GM19463 (cell line): ENCODE data around the gene CHIC2.

Experiments used
- ATAC-seq: cut with Tn5 transposase; IDR thresholded peaks from one replicate; pipeline ENCODE4 v1.9.1; 2021; ENCODE audit warnings: mild to moderate bottlenecking, moderate library complexity; ENCODE audit not compliant: unreplicated experiment

The CHIC2 gene

DNA sequence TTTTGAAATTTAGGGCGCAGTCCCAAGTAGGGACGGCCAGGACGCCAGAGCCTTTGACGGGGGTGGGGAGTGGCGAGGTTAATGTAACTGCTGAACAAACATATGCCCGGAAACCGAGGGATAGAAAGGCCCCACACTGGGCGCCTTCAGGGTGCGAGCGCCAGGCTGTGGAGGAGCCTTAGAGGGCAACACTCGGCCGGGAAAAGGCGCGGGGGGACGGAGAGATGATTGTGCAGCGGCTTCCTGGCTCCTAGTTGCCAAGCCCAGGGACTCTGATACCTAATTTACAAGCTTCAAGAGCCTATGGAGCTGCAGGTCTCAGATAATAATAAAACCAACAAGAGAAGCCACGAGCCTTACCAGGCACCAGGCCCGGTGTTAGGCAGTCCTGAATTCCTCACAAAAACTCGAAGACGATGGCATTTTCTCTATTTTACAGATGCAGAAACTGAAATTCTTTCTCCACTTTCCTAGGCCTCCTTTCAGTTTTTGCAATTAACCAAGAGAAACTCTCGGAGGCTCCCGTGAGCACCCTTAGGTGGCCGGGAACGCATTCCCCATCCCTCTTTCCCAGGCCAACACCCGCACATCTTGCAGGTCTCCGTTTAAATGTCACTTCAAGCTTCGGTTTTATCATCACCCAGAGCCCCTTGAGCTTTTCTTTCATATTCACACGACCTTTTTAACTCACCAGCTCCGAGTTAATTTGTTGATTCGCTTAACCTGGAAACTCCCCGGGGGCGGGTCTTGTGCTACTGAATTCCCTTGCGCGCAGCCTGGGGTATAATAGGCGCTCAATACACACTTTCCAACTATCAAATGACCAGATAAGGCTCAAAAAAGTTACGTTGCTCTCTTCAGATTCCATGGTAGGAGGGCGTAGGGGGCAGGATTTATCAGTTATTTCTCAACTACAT is 29.2 kb upstream of the CHIC2 start:
- no peak for ATAC-seq

DNA sequence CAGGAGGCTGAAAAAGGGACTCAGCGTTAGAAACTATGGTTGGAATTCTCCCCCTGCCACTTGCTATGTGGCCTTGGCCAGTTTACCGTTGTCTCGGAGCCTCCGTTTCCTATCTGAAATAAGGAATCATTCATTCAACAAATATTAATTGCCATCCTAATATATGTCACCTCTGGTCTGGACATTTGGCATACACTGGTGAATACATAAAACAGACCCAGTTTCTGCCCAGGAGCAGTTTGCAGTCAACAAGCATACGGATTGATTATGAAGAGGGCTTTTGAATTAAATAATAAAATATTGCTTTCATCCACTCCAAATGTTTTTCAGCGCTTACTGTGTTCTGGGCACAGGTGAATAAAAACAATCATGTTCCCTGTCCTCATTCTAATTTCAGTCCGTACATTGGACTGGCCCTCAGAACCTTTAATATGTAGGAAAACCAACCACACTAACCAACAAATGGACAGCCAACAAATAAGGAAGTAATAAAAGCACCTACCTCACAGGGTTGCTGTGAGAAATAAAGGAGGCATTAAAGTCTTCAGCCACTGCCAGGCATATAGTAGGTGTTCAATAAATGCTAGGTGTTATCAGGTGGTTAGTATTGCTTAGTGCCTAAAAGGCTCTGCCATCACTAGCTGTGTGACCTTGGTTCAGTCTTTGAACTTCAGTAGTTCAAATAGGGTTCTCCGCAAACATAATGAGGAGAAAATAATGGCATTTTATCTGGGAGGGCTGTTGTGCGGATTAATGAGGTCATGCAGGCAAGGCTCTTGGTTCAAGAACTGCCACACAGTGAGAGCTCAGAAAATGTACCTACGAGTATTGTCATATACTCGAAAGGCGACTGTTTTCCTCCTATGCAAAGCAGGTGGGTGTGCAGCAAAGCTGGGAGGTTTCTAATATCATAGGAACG is 28.3 kb upstream of the CHIC2 start:
- ATAC-seq, result no peak

GRCh38 chr4:54091637-54092404 is 27.4 kb upstream of the CHIC2 start:
- peak; percentile 77 for ATAC-seq

DNA sequence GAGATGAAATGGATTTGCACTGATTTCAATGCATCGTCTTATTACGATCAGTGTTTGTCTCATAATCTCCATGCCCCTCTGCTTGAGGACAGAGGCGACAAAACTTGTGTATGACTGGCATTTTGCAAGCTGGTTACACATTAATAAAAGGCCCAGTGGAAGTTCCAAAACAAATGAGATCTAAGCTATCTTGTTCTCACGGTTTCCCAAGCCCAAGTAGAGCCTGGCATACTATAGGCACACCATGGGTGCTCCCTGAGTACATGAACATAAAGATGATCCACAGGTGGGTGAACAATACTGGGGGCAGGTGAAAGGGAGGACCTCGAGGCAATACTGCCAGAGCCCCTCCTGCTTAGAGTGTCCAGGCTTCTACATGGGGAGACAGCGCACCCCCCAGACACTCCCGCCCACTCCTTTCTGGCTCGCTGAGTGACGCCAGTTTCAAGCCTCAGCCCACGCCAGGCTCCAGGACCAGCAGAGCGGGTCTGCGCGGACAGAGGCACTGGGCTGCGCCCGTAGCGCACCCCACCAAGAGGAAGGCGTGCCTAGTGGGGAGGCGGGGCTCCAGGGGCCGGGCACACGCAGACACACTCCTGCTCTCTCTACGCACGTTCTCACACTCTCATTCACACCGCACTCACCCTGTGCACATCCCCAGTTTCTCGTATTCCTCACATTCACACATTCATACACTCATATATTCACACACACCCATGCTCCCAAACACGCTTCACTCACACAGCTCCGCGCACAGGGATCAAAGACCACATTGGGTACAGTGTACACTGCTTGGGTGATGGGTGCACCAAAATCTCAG is 26.6 kb upstream of the CHIC2 start:
- ATAC-seq, result peak; percentile 54

- no peak for ATAC-seq
Measured at GRCh38 chr4:54090404-54090803, 26.0 kb upstream of the CHIC2 start.

GRCh38 chr4:54089875-54090274 is 25.5 kb upstream of the CHIC2 start:
- ATAC-seq, result no peak

DNA sequence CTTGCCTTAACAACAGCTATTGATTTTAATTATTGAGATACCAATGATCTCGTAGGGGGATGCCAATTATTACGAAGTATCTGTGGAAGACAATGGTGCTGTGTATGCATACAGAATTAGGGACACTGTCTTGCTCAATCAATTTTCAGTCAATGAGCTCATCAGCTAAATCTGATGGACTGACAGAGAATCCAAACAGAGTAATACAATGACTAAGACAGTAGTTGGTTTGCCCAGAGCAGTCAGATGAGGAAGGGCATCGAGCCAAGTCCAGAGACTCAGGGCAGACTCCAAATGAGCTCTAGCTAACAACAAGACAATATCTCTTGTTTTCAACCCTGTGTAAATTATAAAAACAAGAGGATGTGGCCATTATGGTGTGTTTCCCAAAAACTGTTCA is 20.9 kb upstream of the CHIC2 start:
- ATAC-seq, result no peak

DNA sequence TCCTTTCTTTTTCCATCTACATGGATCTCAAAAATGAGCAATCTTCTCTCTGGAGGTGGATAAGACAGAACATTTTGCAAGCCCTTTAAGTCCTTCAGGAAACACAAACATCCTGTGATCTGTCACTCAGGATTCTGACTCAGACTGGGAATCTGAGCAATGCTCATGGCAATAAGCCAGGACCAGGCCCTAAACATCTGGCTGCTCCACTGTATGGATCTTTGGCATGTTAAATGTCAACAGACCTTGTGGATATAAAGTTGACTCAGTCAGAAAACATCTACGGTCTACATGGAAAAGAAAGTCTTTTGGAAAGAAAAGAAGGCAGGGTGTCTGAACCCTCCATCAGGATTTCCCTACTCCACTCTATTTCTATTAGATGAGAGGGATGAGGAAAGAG is 17.8 kb upstream of the CHIC2 start:
- no peak for ATAC-seq

- ATAC-seq, result no peak
Measured at GRCh38 chr4:54077812-54078211, 13.4 kb upstream of the CHIC2 start.

DNA sequence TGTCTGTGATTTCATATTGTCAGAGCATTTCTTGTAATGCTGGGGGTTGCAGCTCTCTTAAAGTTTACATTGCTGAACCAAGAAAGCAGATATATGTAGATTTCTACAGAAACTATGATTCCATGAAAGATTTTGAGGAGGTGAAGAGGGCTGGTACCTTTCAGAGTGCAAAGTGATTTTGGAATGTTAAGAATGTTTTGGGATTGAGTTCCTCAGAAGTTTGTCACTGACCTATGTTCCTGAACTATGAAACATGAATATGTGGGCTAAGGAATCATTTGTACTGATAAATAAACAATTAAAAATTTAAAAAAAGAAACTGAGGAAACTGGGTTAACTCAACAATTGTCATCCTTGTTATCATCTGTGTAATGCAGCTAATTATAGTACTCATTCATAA is 12.3 kb upstream of the CHIC2 start:
- no peak for ATAC-seq

DNA sequence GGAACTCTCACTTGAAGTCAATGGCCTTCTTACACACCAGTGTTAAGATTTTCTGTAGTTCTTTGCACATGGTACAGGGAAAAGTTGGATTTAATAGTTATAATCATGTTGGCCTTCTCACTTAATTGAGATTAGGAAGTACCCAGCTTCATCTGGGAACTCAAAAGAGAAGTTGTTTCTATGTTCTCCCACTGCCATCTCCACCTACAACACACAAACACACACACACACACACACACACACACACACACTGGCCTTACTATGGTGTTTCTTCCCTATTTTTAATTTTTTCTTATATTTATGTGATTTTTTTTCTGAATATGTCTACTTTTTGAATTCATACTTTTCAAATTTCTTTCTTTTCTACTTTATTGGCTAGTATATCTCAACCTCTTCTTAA is 10.0 kb upstream of the CHIC2 start:
- ATAC-seq, result no peak

DNA sequence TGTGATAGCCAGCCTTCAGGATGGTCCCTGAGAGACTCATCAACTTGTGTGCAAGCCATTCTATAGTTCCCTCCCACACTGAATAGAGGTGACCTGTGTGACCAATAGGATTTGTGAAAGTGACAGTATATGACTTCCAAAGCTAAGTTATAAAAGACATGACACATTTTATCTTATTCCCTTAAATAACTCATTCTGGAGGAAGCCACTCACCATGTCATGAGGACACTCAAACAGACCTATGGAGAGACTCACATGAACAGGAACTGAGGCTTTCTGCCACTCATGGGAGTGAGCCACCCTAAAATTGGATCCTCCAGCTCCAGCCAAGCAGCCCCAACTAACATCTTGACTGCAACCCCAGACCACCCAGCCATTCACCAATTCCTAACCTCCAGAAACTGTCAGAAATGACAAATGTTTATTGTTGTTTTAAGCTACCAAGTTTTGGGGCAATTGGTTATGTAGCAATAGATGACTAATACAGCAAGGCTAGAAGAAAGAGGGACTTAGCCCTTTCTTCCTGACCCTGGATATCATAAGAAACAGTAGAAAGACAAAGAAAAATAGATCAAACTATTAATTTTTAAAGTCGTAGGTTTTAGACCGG is 9.0 kb upstream of the CHIC2 start:
- no peak for ATAC-seq

DNA sequence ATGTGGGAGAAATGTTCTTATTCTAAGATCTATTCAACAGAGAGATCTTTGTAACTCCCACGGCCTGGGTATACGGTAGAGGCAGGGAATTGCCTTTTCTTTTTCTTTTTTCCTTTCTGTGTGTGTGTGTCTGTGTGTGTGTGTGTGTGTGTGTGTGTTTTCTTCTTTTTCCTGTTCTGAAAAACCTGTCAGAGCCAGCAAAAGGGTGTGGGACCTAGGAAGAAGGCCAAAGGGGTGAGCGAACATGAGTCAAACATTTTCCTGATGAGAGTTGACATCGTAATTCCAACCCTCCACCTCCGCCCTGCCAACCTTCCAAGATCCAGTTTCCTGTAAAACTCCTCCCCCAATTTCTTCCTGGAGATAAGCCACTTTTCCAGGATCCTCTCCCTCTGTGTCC is 2.8 kb upstream of the CHIC2 start:
- ATAC-seq, result no peak

DNA sequence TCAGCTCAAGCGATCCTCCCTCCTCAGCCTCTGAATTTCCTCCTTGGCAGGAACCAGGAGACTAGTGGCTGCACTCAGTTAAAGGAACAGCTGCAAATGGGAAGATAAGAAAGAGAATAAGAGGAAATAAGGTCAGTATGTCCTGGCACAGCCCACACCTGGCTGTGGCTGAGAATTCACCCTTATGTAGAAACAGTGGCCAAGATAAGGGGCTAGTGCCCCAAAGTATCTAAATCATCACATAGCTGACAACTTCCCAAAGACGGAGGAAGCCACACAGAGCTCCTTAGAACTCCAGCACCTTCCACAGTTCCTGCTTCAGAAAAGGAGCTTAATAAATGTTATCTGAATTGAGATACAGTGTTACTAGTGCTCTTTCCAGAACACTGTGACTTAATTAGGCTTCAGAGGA is 2.3 kb upstream of the CHIC2 start:
- ATAC-seq, result no peak

GRCh38 chr4:54066088-54066415 is 1.6 kb upstream of the CHIC2 start:
- ATAC-seq, result no peak

DNA sequence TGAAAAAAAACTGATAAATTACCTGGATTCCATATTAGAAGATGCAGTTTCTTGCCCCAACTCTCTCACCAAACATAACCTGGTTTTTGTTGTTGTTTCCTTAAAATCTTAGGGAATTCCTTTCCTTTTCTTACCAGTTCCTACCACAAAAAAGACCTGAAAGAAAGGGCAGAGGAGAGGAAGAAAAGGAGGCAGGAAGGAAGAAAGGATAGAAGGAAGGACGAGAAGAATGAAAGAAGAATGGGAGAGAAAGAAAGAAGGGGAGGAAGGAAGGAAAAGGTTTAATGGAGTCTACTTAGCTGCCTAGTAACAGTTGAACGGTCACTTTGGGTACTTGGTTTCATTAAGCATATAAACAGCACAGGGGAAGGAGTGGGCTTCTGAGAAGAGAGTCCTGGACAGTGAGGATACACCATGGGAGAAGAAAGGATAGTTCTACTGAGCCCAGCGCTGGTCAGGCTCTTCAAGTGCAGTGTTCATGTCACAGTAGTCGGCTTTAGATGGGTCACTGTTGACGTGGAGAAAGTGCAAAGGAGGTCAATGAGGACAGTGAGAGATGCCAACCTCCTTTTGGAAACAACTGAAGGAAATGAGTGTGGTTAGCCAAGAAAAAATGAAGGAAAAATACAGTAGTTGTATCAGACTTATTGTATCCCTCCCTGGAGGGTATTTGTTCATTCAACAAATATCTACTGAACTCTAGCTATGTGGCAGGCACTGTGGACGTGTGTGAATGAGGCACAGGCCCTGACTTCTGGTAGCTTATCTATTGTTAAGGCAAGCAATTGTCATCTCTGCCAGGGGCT is 1.1 kb upstream of the CHIC2 start:
- no peak for ATAC-seq

GRCh38 chr4:54063737-54064316 is 578 bp downstream of the CHIC2 start:
- ATAC-seq, result peak; percentile 21

GRCh38 chr4:54063229-54063628 is 1.2 kb downstream of the CHIC2 start:
- ATAC-seq, result no peak

GRCh38 chr4:54062392-54062791 is 2.0 kb downstream of the CHIC2 start:
- no peak for ATAC-seq
